HEK293 (cell line): Measurements from ENCODE around the gene MCUR1.
A peak's percentile ranks its signal among the peaks of the same experiment; 100 is the strongest.

Experiments used
- FEZF1 ChIP-seq: fragments of 450-650 bp; formaldehyde crosslinking; IDR thresholded peaks from 2 replicates; pipeline ENCODE4 v1.5.1; 2016; ENCODE audit warnings: missing biosample characterization, missing genetic modification characterization
- KLF1 ChIP-seq: fragments of 450-650 bp; formaldehyde crosslinking; IDR thresholded peaks from 2 replicates; pipeline ENCODE4 v1.5.1; 2016; ENCODE audit warnings: missing biosample characterization, missing genetic modification characterization
- KLF7 ChIP-seq: fragments of 450-650 bp; formaldehyde crosslinking; IDR thresholded peaks from 2 replicates; pipeline ENCODE4 v1.5.1; 2016; ENCODE audit warnings: missing biosample characterization, missing genetic modification characterization, borderline replicate concordance
- KLF9 ChIP-seq: fragments of 450-650 bp; formaldehyde crosslinking; IDR thresholded peaks from 2 replicates; pipeline ENCODE4 v1.5.1; 2016; ENCODE audit warnings: missing biosample characterization, missing genetic modification characterization, low read depth
- YY2 ChIP-seq: fragments of 450-650 bp; formaldehyde crosslinking; IDR thresholded peaks from 2 replicates; pipeline ENCODE4 v1.5.1; 2016; ENCODE audit warnings: missing biosample characterization, missing genetic modification characterization
- ZEB2 ChIP-seq: fragments of 450-650 bp; formaldehyde crosslinking; IDR thresholded peaks from 2 replicates; pipeline ENCODE4 v1.5.1; 2016; ENCODE audit warnings: missing biosample characterization, missing genetic modification characterization
- ZNF140 ChIP-seq: fragments of 450-650 bp; formaldehyde crosslinking; IDR thresholded peaks from 2 replicates; pipeline ENCODE4 v1.5.1; 2016; ENCODE audit warnings: missing biosample characterization, missing genetic modification characterization
- ZNF146 ChIP-seq: fragments of 450-650 bp; formaldehyde crosslinking; IDR thresholded peaks from 2 replicates; pipeline ENCODE4 v1.5.1; 2016; ENCODE audit warnings: missing biosample characterization, missing genetic modification characterization
- ZNF214 ChIP-seq: fragments of 450-650 bp; formaldehyde crosslinking; IDR thresholded peaks from 2 replicates; pipeline ENCODE4 v1.5.1; 2017; ENCODE audit warnings: missing biosample characterization, mild to moderate bottlenecking, missing genetic modification characterization, borderline replicate concordance
- ZNF223 ChIP-seq: fragments of 450-650 bp; formaldehyde crosslinking; IDR thresholded peaks from 2 replicates; pipeline ENCODE4 v1.5.1; 2016; ENCODE audit warnings: missing biosample characterization, missing genetic modification characterization
- ZNF362 ChIP-seq: fragments of 450-650 bp; formaldehyde crosslinking; IDR thresholded peaks from 2 replicates; pipeline ENCODE4 v1.5.1; 2016; ENCODE audit warnings: missing biosample characterization, missing genetic modification characterization
- ZNF398 ChIP-seq: fragments of 450-650 bp; formaldehyde crosslinking; IDR thresholded peaks from 2 replicates; pipeline ENCODE4 v1.5.1; 2017; ENCODE audit warnings: missing biosample characterization, missing genetic modification characterization
- ZNF510 ChIP-seq: fragments of 450-650 bp; formaldehyde crosslinking; IDR thresholded peaks from 2 replicates; pipeline ENCODE4 v1.5.1; 2018; ENCODE audit warnings: mild to moderate bottlenecking, missing genetic modification characterization, missing biosample characterization; ENCODE audit not compliant: insufficient replicate concordance
- ZNF580 ChIP-seq: fragments of 450-650 bp; formaldehyde crosslinking; IDR thresholded peaks from 2 replicates; pipeline ENCODE4 v1.5.1; 2016; ENCODE audit warnings: missing biosample characterization, missing genetic modification characterization
- ZNF600 ChIP-seq: fragments of 450-650 bp; formaldehyde crosslinking; IDR thresholded peaks from 2 replicates; pipeline ENCODE4 v1.5.1; 2016; ENCODE audit warnings: missing biosample characterization, missing genetic modification characterization
- ZNF621 ChIP-seq: fragments of 450-650 bp; formaldehyde crosslinking; IDR thresholded peaks from 2 replicates; pipeline ENCODE4 v1.5.1; 2017; ENCODE audit warnings: missing biosample characterization, missing genetic modification characterization
- ZNF624 ChIP-seq: fragments of 450-650 bp; formaldehyde crosslinking; IDR thresholded peaks from 2 replicates; pipeline ENCODE4 v1.5.1; 2017; ENCODE audit warnings: missing biosample characterization, missing genetic modification characterization
- ZNF626 ChIP-seq: fragments of 450-650 bp; sonication (Bioruptor Pico); formaldehyde crosslinking; IDR thresholded peaks from 2 replicates; pipeline ENCODE4 v1.5.1; 2018; ENCODE audit warnings: missing biosample characterization, missing genetic modification characterization, inconsistent platforms
- ZNF629 ChIP-seq: fragments of 450-650 bp; formaldehyde crosslinking; IDR thresholded peaks from 2 replicates; pipeline ENCODE4 v1.5.1; 2017; ENCODE audit warnings: missing biosample characterization, missing genetic modification characterization
- ZNF707 ChIP-seq: fragments of 450-650 bp; formaldehyde crosslinking; IDR thresholded peaks from 2 replicates; pipeline ENCODE4 v1.5.1; 2016; ENCODE audit warnings: missing biosample characterization, missing genetic modification characterization
- ZNF785 ChIP-seq: fragments of 450-650 bp; formaldehyde crosslinking; IDR thresholded peaks from 2 replicates; pipeline ENCODE4 v1.5.1; 2016; ENCODE audit warnings: missing biosample characterization, missing genetic modification characterization
- ZNF791 ChIP-seq: fragments of 450-650 bp; formaldehyde crosslinking; IDR thresholded peaks from 2 replicates; pipeline ENCODE4 v1.5.1; 2016; ENCODE audit warnings: missing biosample characterization, missing genetic modification characterization
- TF ChIP-seq, protein P1 (sequence below): fragments of 450-650 bp; formaldehyde crosslinking; IDR thresholded peaks from 2 replicates; pipeline ENCODE4 v1.5.1; 2016; ENCODE audit warnings: missing biosample characterization, missing genetic modification characterization
- TF ChIP-seq, protein P2 (sequence below): fragments of 450-650 bp; formaldehyde crosslinking; IDR thresholded peaks from 2 replicates; pipeline ENCODE4 v1.5.1; 2017; ENCODE audit warnings: missing biosample characterization, mild to moderate bottlenecking, missing genetic modification characterization, moderate library complexity
- TF ChIP-seq, protein P3 (sequence below): fragments of 450-650 bp; formaldehyde crosslinking; IDR thresholded peaks from 2 replicates; pipeline ENCODE4 v1.5.1; 2017; ENCODE audit warnings: missing biosample characterization, missing genetic modification characterization

The MCUR1 gene

GRCh38 chr6:13813621-13814175 is 659 bp downstream of the MCUR1 start (continued):
- TF ChIP-seq KLF7 (tag by site-specific recombination) (peak; percentile 62; the same call in 1 of the 2 replicates), ZNF510 (tag by site-specific recombination) (no peak), ZNF146 (tag by site-specific recombination) (no peak), ZNF791 (tag by site-specific recombination) (no peak), ZNF707 (tag by site-specific recombination) (no peak), FEZF1 (tag by site-specific recombination) (no peak), YY2 (tag by site-specific recombination) (no peak), ZNF626 (no peak), KLF9 (peak; percentile 95), ZNF223 (tag by site-specific recombination) (no peak), ZNF785 (no peak), ZNF624 (tag by site-specific recombination) (no peak), ZEB2 (tag by site-specific recombination) (peak; percentile 64), ZNF629 (tag by site-specific recombination) (no peak), ZNF398 (peak; percentile 67), ZNF140 (tag by site-specific recombination) (no peak), ZNF621 (tag by site-specific recombination) (no peak), KLF1 (tag by site-specific recombination) (peak; percentile 89), ZNF214 (tag by site-specific recombination) (no peak), ZNF362 (tag by site-specific recombination) (no peak), ZNF580 (no peak), ZNF600 (tag by site-specific recombination) (no peak)
- TF ChIP-seq, protein P1, sequence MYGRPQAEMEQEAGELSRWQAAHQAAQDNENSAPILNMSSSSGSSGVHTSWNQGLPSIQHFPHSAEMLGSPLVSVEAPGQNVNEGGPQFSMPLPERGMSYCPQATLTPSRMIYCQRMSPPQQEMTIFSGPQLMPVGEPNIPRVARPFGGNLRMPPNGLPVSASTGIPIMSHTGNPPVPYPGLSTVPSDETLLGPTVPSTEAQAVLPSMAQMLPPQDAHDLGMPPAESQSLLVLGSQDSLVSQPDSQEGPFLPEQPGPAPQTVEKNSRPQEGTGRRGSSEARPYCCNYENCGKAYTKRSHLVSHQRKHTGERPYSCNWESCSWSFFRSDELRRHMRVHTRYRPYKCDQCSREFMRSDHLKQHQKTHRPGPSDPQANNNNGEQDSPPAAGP (tag by site-specific recombination) = 0 out of 2 replicates have a peak, but pooled peaks have one; percentile 12
- TF ChIP-seq, protein P2, sequence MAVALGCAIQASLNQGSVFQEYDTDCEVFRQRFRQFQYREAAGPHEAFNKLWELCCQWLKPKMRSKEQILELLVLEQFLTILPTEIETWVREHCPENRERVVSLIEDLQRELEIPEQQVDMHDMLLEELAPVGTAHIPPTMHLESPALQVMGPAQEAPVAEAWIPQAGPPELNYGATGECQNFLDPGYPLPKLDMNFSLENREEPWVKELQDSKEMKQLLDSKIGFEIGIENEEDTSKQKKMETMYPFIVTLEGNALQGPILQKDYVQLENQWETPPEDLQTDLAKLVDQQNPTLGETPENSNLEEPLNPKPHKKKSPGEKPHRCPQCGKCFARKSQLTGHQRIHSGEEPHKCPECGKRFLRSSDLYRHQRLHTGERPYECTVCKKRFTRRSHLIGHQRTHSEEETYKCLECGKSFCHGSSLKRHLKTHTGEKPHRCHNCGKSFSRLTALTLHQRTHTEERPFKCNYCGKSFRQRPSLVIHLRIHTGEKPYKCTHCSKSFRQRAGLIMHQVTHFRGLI = peak; percentile 100
- TF ChIP-seq, protein P3, sequence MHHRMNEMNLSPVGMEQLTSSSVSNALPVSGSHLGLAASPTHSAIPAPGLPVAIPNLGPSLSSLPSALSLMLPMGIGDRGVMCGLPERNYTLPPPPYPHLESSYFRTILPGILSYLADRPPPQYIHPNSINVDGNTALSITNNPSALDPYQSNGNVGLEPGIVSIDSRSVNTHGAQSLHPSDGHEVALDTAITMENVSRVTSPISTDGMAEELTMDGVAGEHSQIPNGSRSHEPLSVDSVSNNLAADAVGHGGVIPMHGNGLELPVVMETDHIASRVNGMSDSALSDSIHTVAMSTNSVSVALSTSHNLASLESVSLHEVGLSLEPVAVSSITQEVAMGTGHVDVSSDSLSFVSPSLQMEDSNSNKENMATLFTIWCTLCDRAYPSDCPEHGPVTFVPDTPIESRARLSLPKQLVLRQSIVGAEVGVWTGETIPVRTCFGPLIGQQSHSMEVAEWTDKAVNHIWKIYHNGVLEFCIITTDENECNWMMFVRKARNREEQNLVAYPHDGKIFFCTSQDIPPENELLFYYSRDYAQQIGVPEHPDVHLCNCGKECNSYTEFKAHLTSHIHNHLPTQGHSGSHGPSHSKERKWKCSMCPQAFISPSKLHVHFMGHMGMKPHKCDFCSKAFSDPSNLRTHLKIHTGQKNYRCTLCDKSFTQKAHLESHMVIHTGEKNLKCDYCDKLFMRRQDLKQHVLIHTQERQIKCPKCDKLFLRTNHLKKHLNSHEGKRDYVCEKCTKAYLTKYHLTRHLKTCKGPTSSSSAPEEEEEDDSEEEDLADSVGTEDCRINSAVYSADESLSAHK (tag by site-specific recombination) = no peak
